HG03060 (cell line): ENCODE data around the gene DRD5.
"Not testable (repeated sequence)": the region's sequence is repeated elsewhere in the genome, so short reads cannot be mapped to it uniquely, and the experiment has no call there.

ENCODE experiments used
- ATAC-seq: cut with Tn5 transposase; IDR thresholded peaks from one replicate; pipeline ENCODE4 v1.9.1; 2021; ENCODE audit warnings: low read depth, moderate number of reproducible peaks; ENCODE audit not compliant: unreplicated experiment

DRD5 gene

GRCh38 chr4:9781343-9782135, at the start of gene DRD5:
Gene DRD5, plus strand, starts transcription at chr4:9781634. Its CDS starts 396 bp downstream, at chr4:9782030.
- no peak for ATAC-seq

- not testable (repeated sequence) for ATAC-seq
These were observed 49.2 kb upstream of the DRD5 start for GRCh38 chr4:9732256-9732655.

- ATAC-seq: no peak
These were observed 45.9 kb upstream of the DRD5 start for GRCh38 chr4:9735515-9735914.

- not testable (repeated sequence) for ATAC-seq
These were observed 44.2 kb upstream of the DRD5 start for GRCh38 chr4:9737280-9737679.

- ATAC-seq: not testable (repeated sequence)
These were observed 37.6 kb upstream of the DRD5 start for GRCh38 chr4:9743789-9744188.

GRCh38 chr4:9745782-9746181, 35.7 kb upstream of the DRD5 start:
- ATAC-seq: no peak

- ATAC-seq: no peak
These were observed 22.7 kb upstream of the DRD5 start for GRCh38 chr4:9758641-9759317.

GRCh38 chr4:9762823-9763475, 18.5 kb upstream of the DRD5 start:
- ATAC-seq: no peak

DNA sequence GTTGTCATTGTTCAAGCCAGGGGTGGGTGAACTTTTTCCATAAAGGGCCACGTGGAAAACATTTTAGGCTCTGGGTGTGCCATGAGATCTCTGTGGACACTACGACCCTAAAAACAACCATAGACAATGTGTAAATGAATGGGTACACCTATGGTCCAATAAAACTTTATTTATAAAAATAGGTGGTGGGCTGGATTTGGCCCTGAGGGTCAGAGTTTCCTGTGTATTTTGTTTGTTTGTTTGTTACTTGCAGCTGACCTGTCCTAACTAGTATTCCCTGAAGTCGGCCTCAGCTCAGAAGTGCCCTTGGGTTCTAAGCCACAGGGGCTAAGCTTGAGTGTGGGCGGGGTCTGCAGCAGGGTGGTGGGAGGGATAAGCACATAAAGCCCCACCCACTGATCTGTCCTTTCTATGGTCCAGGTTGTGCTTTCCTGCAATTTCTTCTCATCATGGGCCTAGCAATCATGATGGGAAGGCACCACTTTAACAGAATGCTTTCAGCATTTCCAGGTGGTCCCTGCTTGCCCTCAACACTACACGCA, 17.2 kb upstream of the DRD5 start:
- ATAC-seq: no peak

- ATAC-seq: no peak
These were observed 16.3 kb upstream of the DRD5 start for GRCh38 chr4:9765091-9765490.

DNA sequence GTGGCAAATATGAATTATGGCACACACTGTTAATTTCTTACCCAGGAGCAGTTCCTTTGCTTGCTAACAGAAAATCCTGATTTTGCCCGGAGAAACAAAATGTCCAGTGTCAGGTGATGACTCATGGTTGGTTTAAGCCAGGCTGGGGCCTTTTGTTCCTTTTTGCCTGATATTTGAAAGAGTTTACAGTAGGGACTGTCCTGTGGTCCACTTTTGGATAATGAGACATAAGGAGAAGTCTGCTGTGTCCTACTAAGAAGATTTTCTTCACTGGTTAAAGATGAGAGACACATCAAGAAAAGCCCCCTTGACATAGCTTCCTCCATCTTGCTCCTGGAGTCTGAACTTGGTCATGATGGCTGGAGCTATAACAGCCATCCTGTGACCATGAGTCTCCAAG, 12.1 kb upstream of the DRD5 start:
- no peak for ATAC-seq

DNA sequence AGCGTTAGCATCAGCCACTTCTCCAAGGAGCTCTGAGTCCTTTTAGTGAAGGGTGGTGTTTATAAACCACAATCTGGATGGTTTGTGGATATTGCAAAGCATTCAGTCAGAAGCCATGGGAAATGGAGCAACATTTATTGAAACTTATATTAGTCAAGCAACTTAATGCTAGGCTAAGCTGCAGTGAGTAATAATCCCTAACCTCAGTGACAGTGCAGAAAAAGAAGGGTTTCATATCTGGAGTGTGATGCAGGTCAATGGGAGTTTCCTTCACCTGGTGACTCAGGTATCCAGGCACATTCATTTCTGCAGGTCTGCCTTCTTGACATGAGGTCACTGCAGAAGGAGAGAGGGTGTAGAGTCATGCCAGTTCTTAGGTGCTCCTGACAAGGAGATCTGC, 10.4 kb upstream of the DRD5 start:
- no peak for ATAC-seq

GRCh38 chr4:9773471-9773870, 8.0 kb upstream of the DRD5 start:
- no peak for ATAC-seq

- no peak for ATAC-seq
These were observed 652 bp downstream of the DRD5 start for GRCh38 chr4:9782136-9782436.

DNA sequence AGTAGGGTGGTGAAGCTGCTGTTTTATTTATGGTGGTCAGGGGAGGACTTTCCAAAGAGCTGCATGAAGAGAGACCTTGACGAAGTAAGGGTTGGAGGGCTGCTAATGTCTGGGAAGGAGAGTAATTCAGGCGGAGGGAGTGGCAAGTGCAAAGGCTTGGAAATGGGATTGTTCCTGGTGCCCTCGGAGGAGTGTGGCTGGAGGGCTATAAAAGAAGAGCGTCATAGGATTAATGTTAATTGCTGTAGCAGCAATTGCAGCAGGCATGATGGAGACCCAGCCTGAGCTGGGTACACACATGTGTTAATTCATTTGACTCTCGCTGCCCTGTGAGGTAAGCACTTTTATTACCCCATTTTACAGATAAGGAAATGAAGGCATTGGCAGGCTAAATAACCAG, 4.5 kb downstream of the DRD5 start:
- not testable (repeated sequence) for ATAC-seq

DNA sequence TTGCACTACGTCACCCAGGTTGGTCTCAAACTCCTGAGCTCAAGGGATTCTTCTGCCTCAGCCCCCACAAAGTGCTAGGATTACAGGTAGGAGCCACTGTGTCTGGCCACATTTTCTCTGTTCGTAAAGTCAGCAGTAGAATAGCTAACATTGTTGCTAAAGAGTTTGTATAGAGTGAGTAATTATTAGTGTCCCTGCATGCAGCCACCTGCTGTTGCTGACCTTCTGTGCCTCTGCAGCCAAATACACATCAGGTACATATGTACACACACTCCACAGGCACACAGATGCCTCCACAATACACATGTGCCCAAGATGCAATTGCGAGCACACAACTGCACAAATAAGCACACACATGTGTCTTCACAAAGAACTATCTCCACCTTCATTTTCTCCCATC, 10.9 kb downstream of the DRD5 start:
- no peak for ATAC-seq

DNA sequence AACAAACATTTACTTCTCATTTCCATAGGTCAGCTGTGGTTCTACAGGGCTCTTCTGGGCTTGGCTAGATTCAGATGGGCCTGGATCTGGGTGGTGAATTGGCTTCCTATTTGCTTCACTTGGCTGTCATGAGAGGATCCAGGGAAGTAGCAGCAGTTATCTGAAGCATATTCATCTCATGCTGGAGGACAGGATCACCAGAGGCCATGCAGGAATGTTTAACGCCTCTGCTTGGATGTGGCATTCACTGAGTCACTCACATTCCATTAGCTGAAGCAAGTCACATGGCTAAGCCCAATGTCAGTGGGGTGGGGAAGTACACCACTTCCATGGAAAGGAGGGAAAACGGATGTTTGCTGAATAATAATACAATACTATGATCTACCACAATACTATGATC, 15.2 kb downstream of the DRD5 start:
- not testable (repeated sequence) for ATAC-seq

DNA sequence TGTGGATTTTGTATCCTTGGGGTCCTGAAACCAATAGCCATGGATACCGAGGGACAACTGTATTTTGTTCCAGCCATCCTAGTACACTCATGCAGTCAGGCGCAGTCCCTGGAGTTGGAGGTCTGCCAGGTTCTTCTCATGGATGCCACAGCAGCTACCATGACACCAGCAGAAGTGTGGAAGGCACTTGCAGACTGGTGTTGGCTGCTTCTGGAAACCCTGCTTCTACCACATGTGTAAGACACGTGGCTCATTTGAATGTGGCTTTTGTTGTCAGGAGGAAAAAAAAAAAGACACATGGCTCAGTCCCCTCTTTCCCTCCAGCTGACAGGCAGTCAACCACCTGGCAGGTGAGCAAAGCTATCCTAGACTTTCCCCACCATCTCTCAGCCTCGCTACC, 19.4 kb downstream of the DRD5 start:
- no peak for ATAC-seq

GRCh38 chr4:9804918-9805317, 23.5 kb downstream of the DRD5 start:
- ATAC-seq: no peak

DNA sequence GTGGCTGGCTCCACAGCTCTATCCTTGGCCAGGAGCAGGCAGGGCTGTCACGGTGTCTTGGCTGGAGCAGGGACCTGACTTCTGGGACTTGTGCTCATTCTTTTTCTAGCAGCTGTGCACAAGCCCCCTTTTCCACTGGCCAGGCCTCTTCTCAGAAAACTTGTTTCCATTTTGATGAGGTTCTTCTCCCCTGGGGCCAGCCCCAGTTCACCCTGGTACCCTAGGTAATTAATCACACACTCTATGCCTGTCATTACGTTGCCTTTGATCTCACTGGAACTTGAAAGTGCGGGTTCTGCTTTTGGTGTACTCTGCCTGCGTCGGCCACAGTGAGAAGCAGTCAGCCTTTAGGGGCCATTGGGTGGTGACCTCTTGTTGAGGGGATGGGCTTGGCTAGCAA, 26.6 kb downstream of the DRD5 start:
- no peak for ATAC-seq

DNA sequence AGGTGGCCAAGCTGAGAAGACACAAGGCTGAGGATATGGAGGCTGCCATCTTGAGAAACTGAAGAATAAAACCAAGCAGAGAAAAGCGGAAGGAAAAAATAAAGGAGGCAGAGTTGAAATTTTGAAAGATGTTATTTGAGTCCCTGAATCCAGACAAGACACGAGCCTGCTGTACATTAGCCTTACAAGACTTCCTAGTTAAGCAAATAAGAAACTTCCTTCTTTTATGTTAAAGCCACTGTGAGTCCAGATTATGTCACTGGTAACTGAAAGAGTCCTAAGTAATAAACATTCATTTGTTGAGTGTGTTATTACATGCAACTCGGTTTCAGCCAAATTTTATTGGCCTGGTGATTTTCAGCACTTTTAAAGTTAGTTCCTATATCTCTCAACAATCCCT, 30.4 kb downstream of the DRD5 start:
- ATAC-seq: no peak
